Panc1 (cell line): Measurements from ENCODE around the gene RXFP3. TPM values are rescaled to one million over a fixed set of nuclear protein-coding genes. Genes with fewer than 3 reads are reported as not detected.

Experiments used
- ATAC-seq: fragments of 200-7000 bp; cut with Tn5 transposase; 2 replicates; pipeline ENCODE4 v1.9.1; 2020; ENCODE audit warnings: mild to moderate bottlenecking, moderate library complexity
- BruUV-seq: library from RNA; stranded (reverse); fragments of 400-500 nt; replicated peaks from 2 replicates; lab custom pipeline; 2021; lab: Mats Ljungman, UMichigan
- CTCF ChIA-PET: fragments of 300-600 bp; sonication (Branson Sonifier 250); formaldehyde crosslinking; loops from one replicate; lab custom pipeline; 2022; ENCODE audit warnings: antibody characterized with exemption; lab: Charles Lee
- POLR2A ChIA-PET: fragments of 300-600 bp; sonication (Branson Sonifier 250); formaldehyde crosslinking; loops from one replicate; lab custom pipeline; 2022; ENCODE audit warnings: antibody characterized with exemption; lab: Charles Lee
- DNase-seq: peaks from one replicate; pipeline ENCODE4 v3.0.0-alpha.2; 2010; ENCODE audit warnings: low read depth, low spot score
- H3K27ac ChIP-seq: 2 replicates; pipeline ENCODE4 v1.5.1; 2011; ENCODE audit warnings: mild to moderate bottlenecking, low read length, inconsistent platforms
- H3K27me3 ChIP-seq: fragments of 200-500 bp; sonication (Bioruptor generic); 2 replicates; pipeline ENCODE4 v1.6.0; 2014; ENCODE audit warnings: low read length, inconsistent platforms; ENCODE audit not compliant: control insufficient read depth, insufficient read depth
- H3K36me3 ChIP-seq: fragments of 200-500 bp; sonication (Bioruptor generic); 2 replicates; pipeline ENCODE4 v1.5.1; 2014; ENCODE audit warnings: inconsistent platforms, mild to moderate bottlenecking, low read length, moderate library complexity; ENCODE audit not compliant: control insufficient read depth, insufficient read depth
- H3K4me1 ChIP-seq: 2 replicates; pipeline ENCODE4 v1.5.1; 2011; ENCODE audit warnings: inconsistent platforms, mild to moderate bottlenecking, low read length, moderate library complexity; ENCODE audit not compliant: control insufficient read depth, insufficient read depth
- H3K4me3 ChIP-seq, 2 experiments: 2 replicates each; pipeline ENCODE4 v1.5.1; 2011 to 2012; ENCODE audit warnings: low read depth in 2 of 2, low read length in 2 of 2, mild to moderate bottlenecking in 2 of 2, inconsistent platforms in 1 of 2, moderate library complexity in 1 of 2
- H3K9me3 ChIP-seq: fragments of 200-500 bp; sonication (Bioruptor generic); 2 replicates; pipeline ENCODE4 v1.5.1; 2014; ENCODE audit warnings: low read depth, mild to moderate bottlenecking, inconsistent platforms, low read length, moderate library complexity; ENCODE audit not compliant: control insufficient read depth, insufficient read depth
- CTCF ChIP-seq: fragments of 450-650 bp; IDR thresholded peaks from 2 replicates; pipeline ENCODE4 v1.5.1; 2017; ENCODE audit warnings: mild to moderate bottlenecking
- POLR2AphosphoS5 ChIP-seq: IDR thresholded peaks from 2 replicates; pipeline ENCODE4 v1.6.1; 2012; ENCODE audit warnings: mild to moderate bottlenecking, low read depth, low read length, moderate library complexity
- REST ChIP-seq, 2 experiments: IDR thresholded peaks; 2 replicates each; pipeline ENCODE4 v1.6.1; 2011 to 2012; ENCODE audit warnings: low read depth in 2 of 2, control low read depth in 1 of 2, low read length in 1 of 2, mild to moderate bottlenecking in 1 of 2, moderate library complexity in 1 of 2; ENCODE audit not compliant: insufficient read depth in 1 of 2
- SIN3A ChIP-seq: IDR thresholded peaks from 2 replicates; pipeline ENCODE4 v1.6.1; 2012; ENCODE audit warnings: low read depth, mild to moderate bottlenecking, low read length, moderate library complexity, borderline replicate concordance; ENCODE audit not compliant: insufficient read depth
- TCF7L2 ChIP-seq: IDR thresholded peaks from 2 replicates; pipeline ENCODE4 v1.6.1; 2011; ENCODE audit warnings: mild to moderate bottlenecking, low read depth, low read length, inconsistent platforms
- in situ Hi-C: cut with HindIII; loops from 2 replicates; pipeline ENCODE4 v1.10.0; 2016; ENCODE audit warnings: low sequenced_read_pairs, low pct_unique_long_range_greater_than_20kb
- intact Hi-C: fragments of 100-400 bp; cut with micrococcal nuclease; formaldehyde crosslinking; loops from one replicate; pipeline ENCODE4 v1.10.0; 2022; ENCODE audit not compliant: unreplicated experiment
- total RNA-seq: library from RNA; stranded (reverse); gene quantifications from one replicate; pipeline ENCODE4 v1.2.1, GENCODE V29; 2021; ENCODE audit not compliant: unreplicated experiment

The RXFP3 gene
- total RNA-seq, 1 experiment from 2014 or later: not detected

- DNase-seq (no peak), ATAC-seq (no peak)
- no TSS peak for BruUV-seq
- POLR2A ChIA-PET: interaction anchor here (0.6 kb wide), 1 partner anchor 495 kb away, joined by 6 read pairs; no protein-coding TSS in a partner anchor
- H3K9me3 ChIP-seq: no peaks in the 10 kb centered on the region
- TF ChIP-seq SIN3A (no peak), CTCF (no peak), REST (IDR thresholded peaks at IDR 0.05; ENCODE audit: insufficient read depth in 1 of 2, low read depth in 2 of 2, low read length in 1 of 2) (no peak), TCF7L2 (no peak), POLR2AphosphoS5 (no peak)
- peaks cover 15% of the 10 kb centered on the region for H3K27me3 ChIP-seq
- in situ Hi-C loops (no loop called here), intact Hi-C loops (loop anchor here (10.0 kb wide), 2 partner anchors 354 to 464 kb away; no protein-coding TSS in a partner anchor)
- H3K4me1 ChIP-seq: no peaks in the 10 kb centered on the region
- H3K4me3 ChIP-seq: no peak overlapping the region
- no peaks in the 10 kb centered on the region for H3K36me3 ChIP-seq
- no peak overlapping the region for H3K27ac ChIP-seq
- CTCF ChIA-PET: no interaction called here
Measured at GRCh38 chr5:33938881-33939280, 2.7 kb downstream of the RXFP3 start.

GRCh38 chr5:33939556-33940262 lies 3.5 kb downstream of the RXFP3 start:
- no peak overlapping the region for H3K4me3 ChIP-seq
- ChIA-PET POLR2A (no interaction called here), CTCF (no interaction called here)
- ATAC-seq (no peak), DNase-seq (no peak)
- in situ Hi-C loops: no loop called here
- H3K9me3 ChIP-seq: no peaks in the 10 kb centered on the region
- no peak overlapping the region for H3K27ac ChIP-seq
- no peak for TF ChIP-seq SIN3A
- TF ChIP-seq CTCF: no peak
- TF ChIP-seq POLR2AphosphoS5: no peak
- no peak for TF ChIP-seq REST (IDR thresholded peaks at IDR 0.05; ENCODE audit: insufficient read depth in 1 of 2, low read depth in 2 of 2, low read length in 1 of 2)
- TF ChIP-seq TCF7L2: no peak
- no TSS peak for BruUV-seq
- H3K36me3 ChIP-seq: no peaks in the 10 kb centered on the region
- H3K4me1 ChIP-seq: no peaks in the 10 kb centered on the region
- peaks cover 15% of the 10 kb centered on the region for H3K27me3 ChIP-seq
- intact Hi-C loops: loop anchor here (10.0 kb wide), 2 partner anchors 355 to 465 kb away; no protein-coding TSS in a partner anchor
